PFSK-1 (cell line): ENCODE data around the gene LCE1C.

ENCODE experiments used
- FOXP2 ChIP-seq: optimal IDR thresholded peaks from 2 replicates; pipeline ENCODE3; 2011; ENCODE audit warnings: borderline replicate concordance, control low read depth, inconsistent platforms; ENCODE audit not compliant: insufficient read depth; ENCODE audit errors: extremely low read length, extremely low read depth
- POLR2AphosphoS5 ChIP-seq: IDR thresholded peaks from 2 replicates; pipeline ENCODE4 v1.6.1; 2012; ENCODE audit warnings: low read depth, mild to moderate bottlenecking, control low read depth, low read length, moderate library complexity
- REST ChIP-seq, 2 experiments: IDR thresholded peaks; 2 replicates each; pipeline versions ENCODE4 v1.6.1 to v1.8.0; 2011 to 2012; ENCODE audit warnings: low read depth in 2 of 2, low read length in 2 of 2, control low read depth in 1 of 2, inconsistent platforms in 1 of 2, mild to moderate bottlenecking in 1 of 2, moderate library complexity in 1 of 2; ENCODE audit not compliant: insufficient read depth in 1 of 2
- SIN3A ChIP-seq: IDR thresholded peaks from 2 replicates; pipeline ENCODE4 v1.6.1; 2012; ENCODE audit warnings: mild to moderate bottlenecking, low read length, moderate library complexity, borderline replicate concordance; ENCODE audit not compliant: insufficient read depth
- TAF1 ChIP-seq: IDR thresholded peaks from 2 replicates; pipeline ENCODE4 v1.6.1; 2012; ENCODE audit warnings: low read length, control low read depth, borderline replicate concordance; ENCODE audit not compliant: insufficient read depth

- TF ChIP-seq TAF1 = no peak
- no peak for TF ChIP-seq POLR2AphosphoS5
- no peak for TF ChIP-seq FOXP2
- no peak for TF ChIP-seq REST (IDR thresholded peaks at IDR 0.05; ENCODE audit: insufficient read depth in 1 of 2, low read depth in 2 of 2, low read length in 2 of 2)
- no peak for TF ChIP-seq SIN3A
Observed at GRCh38 chr1:152760551-152761190, 45.8 kb downstream of the LCE1C start.
